Neural cell (in vitro differentiated cells): Measurements from ENCODE around the gene IL1RL2. TPM values are rescaled to one million over a fixed set of nuclear protein-coding genes. Genes with fewer than 3 reads are reported as not detected.
A peak's percentile ranks its signal among the peaks of the same experiment; 100 is the strongest.

ENCODE experiments used
- H2AFZ ChIP-seq: fragments of 200-600, 300-800 bp; sonication (generic), shearing (Covaris generic); 2 replicates; pipeline ENCODE4 v1.6.0; 2014; ENCODE audit warnings: low read depth, mild to moderate bottlenecking, antibody characterized with exemption, low read length, moderate library complexity
- H3F3A ChIP-seq: fragments of 200-600 bp; shearing (Covaris generic); 2 replicates; pipeline ENCODE4 v1.6.1; 2016; ENCODE audit warnings: mild to moderate bottlenecking, moderate library complexity, mixed read lengths, antibody characterized with exemption, low read length; ENCODE audit not compliant: insufficient read depth, poor library complexity, severe bottlenecking
- H3K27ac ChIP-seq: fragments of 200-600, 300-800 bp; sonication (generic), shearing (Covaris generic); 2 replicates; pipeline ENCODE4 v1.5.1; 2014; ENCODE audit warnings: mild to moderate bottlenecking, low read length, moderate library complexity
- H3K27me3 ChIP-seq: fragments of 300-800, 200-600 bp; sonication (generic), shearing (Covaris generic); 2 replicates; pipeline ENCODE4 v1.6.0; 2014; ENCODE audit warnings: mild to moderate bottlenecking, low read depth, low read length, moderate library complexity; ENCODE audit not compliant: insufficient read depth
- H3K36me3 ChIP-seq: fragments of 300-800, 200-600 bp; sonication (generic), shearing (Covaris generic); 2 replicates; pipeline ENCODE4 v1.5.1; 2014; ENCODE audit warnings: mild to moderate bottlenecking, antibody characterized with exemption, low read length, moderate library complexity; ENCODE audit not compliant: insufficient read depth
- H3K4me2 ChIP-seq: fragments of 300-800, 200-600 bp; sonication (generic), shearing (Covaris generic); 2 replicates; pipeline ENCODE4 v1.6.0; 2014; ENCODE audit warnings: mild to moderate bottlenecking, low read length
- H3K4me3 ChIP-seq: fragments of 300-800, 200-600 bp; sonication (generic), shearing (Covaris generic); 2 replicates; pipeline ENCODE4 v1.5.1; 2014; ENCODE audit warnings: mild to moderate bottlenecking, low read length, moderate library complexity
- H3K79me2 ChIP-seq: fragments of 200-600 bp; shearing (Covaris generic); replicated peaks from 2 replicates; pipeline ENCODE4 v1.6.0; 2014; ENCODE audit warnings: mild to moderate bottlenecking, low read length, moderate library complexity; ENCODE audit not compliant: insufficient read depth
- H3K9ac ChIP-seq: fragments of 300-800, 200-600 bp; sonication (generic), shearing (Covaris generic); 2 replicates; pipeline ENCODE4 v1.6.1; 2016; ENCODE audit warnings: mild to moderate bottlenecking, low read length, mixed read lengths
- H3K9me2 ChIP-seq: fragments of 200-600 bp; shearing (Covaris generic); 2 replicates; pipeline ENCODE4 v1.6.1; 2016; ENCODE audit warnings: mild to moderate bottlenecking, low read length, mixed read lengths; ENCODE audit not compliant: insufficient read depth
- H3K9me3 ChIP-seq: fragments of 200-600, 300-800 bp; sonication (generic), shearing (Covaris generic); 2 replicates; pipeline ENCODE4 v1.6.1; 2016; ENCODE audit warnings: mild to moderate bottlenecking, mixed run types, low read length, moderate library complexity, mixed read lengths
- H4K20me1 ChIP-seq: fragments of 200-600 bp; shearing (Covaris generic); 2 replicates; pipeline ENCODE4 v1.6.1; 2016; ENCODE audit warnings: mild to moderate bottlenecking, mixed run types; ENCODE audit not compliant: insufficient read depth
- EP300 ChIP-seq: fragments of 450-650 bp; conservative IDR thresholded peaks from 2 replicates; pipeline ENCODE4 v1.6.1; 2014; ENCODE audit warnings: antibody characterized with exemption, mild to moderate bottlenecking, moderate library complexity; ENCODE audit not compliant: poor library complexity, severe bottlenecking
- EZH2 ChIP-seq: fragments of 200-600, 300-800 bp; shearing (Covaris generic), sonication (generic); IDR thresholded peaks from 2 replicates; pipeline ENCODE4 v1.6.1; 2014; ENCODE audit warnings: antibody characterized with exemption, low read length, borderline replicate concordance, mild to moderate bottlenecking; ENCODE audit not compliant: insufficient read depth, poor library complexity, severe bottlenecking
- MXI1 ChIP-seq: fragments of 450-650 bp; conservative IDR thresholded peaks from 2 replicates; pipeline ENCODE4 v1.6.1; 2014; ENCODE audit warnings: antibody characterized with exemption, mild to moderate bottlenecking; ENCODE audit not compliant: poor library complexity, severe bottlenecking
- POLR2AphosphoS5 ChIP-seq: IDR thresholded peaks from 2 replicates; pipeline ENCODE4 v1.6.1; 2012
- RAD21 ChIP-seq: fragments of 450-650 bp; conservative IDR thresholded peaks from 2 replicates; pipeline ENCODE4 v1.6.1; 2014; ENCODE audit warnings: antibody characterized with exemption, mild to moderate bottlenecking, moderate library complexity
- SMC3 ChIP-seq: fragments of 450-650 bp; conservative IDR thresholded peaks from 2 replicates; pipeline ENCODE4 v1.6.1; 2014; ENCODE audit warnings: antibody characterized with exemption, mild to moderate bottlenecking, moderate library complexity; ENCODE audit not compliant: poor library complexity
- TAF1 ChIP-seq: IDR thresholded peaks from 2 replicates; pipeline ENCODE4 v1.6.1; 2012; ENCODE audit warnings: low read depth
- polyA plus RNA-seq: library from polyadenylated mRNA; depleted of rRNA; stranded (reverse); fragments of >200 nt; gene quantifications from 2 replicates; pipeline ENCODE4 v1.2.3, GENCODE V29; 2014
- TF ChIP-seq, protein P1 (sequence below): fragments of 450-650 bp; IDR thresholded peaks from 2 replicates; pipeline ENCODE4 v1.5.1; 2014; ENCODE audit warnings: antibody characterized with exemption, mild to moderate bottlenecking, moderate library complexity; ENCODE audit not compliant: poor library complexity, severe bottlenecking
- TF ChIP-seq, protein P2 (sequence below): IDR thresholded peaks from 2 replicates; pipeline ENCODE4 v1.6.1; 2012; ENCODE audit warnings: borderline replicate concordance

The IL1RL2 gene
- polyA plus RNA-seq, 1 donor from 2014 or later: not detected

DNA sequence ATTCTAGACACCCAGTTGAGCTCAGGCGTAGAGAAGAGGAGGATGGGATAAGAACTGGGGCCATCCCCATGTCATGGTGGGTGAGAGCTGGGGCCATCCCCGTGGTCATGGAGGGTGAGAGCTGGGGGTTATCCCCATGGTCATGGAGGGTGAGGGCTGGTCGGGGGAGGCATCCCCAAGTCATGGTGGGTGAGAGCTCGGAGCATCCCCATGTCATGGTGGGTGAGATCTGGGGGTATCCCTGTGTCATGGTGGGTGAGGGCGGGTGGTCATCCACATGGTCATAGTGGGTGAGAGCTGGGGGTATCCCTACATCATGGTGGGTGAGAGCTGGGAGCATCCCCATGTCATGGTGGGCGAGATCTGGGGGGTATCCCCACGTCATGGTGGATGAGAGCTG lies 52.5 kb downstream of the IL1RL2 start:
- TF ChIP-seq EZH2 (no peak), EP300 (no peak), MXI1 (no peak), SMC3 (no peak), POLR2AphosphoS5 (no peak), TAF1 (no peak), RAD21 (no peak)
- TF ChIP-seq, protein P1, sequence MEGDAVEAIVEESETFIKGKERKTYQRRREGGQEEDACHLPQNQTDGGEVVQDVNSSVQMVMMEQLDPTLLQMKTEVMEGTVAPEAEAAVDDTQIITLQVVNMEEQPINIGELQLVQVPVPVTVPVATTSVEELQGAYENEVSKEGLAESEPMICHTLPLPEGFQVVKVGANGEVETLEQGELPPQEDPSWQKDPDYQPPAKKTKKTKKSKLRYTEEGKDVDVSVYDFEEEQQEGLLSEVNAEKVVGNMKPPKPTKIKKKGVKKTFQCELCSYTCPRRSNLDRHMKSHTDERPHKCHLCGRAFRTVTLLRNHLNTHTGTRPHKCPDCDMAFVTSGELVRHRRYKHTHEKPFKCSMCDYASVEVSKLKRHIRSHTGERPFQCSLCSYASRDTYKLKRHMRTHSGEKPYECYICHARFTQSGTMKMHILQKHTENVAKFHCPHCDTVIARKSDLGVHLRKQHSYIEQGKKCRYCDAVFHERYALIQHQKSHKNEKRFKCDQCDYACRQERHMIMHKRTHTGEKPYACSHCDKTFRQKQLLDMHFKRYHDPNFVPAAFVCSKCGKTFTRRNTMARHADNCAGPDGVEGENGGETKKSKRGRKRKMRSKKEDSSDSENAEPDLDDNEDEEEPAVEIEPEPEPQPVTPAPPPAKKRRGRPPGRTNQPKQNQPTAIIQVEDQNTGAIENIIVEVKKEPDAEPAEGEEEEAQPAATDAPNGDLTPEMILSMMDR: no peak
- TF ChIP-seq, protein P2, sequence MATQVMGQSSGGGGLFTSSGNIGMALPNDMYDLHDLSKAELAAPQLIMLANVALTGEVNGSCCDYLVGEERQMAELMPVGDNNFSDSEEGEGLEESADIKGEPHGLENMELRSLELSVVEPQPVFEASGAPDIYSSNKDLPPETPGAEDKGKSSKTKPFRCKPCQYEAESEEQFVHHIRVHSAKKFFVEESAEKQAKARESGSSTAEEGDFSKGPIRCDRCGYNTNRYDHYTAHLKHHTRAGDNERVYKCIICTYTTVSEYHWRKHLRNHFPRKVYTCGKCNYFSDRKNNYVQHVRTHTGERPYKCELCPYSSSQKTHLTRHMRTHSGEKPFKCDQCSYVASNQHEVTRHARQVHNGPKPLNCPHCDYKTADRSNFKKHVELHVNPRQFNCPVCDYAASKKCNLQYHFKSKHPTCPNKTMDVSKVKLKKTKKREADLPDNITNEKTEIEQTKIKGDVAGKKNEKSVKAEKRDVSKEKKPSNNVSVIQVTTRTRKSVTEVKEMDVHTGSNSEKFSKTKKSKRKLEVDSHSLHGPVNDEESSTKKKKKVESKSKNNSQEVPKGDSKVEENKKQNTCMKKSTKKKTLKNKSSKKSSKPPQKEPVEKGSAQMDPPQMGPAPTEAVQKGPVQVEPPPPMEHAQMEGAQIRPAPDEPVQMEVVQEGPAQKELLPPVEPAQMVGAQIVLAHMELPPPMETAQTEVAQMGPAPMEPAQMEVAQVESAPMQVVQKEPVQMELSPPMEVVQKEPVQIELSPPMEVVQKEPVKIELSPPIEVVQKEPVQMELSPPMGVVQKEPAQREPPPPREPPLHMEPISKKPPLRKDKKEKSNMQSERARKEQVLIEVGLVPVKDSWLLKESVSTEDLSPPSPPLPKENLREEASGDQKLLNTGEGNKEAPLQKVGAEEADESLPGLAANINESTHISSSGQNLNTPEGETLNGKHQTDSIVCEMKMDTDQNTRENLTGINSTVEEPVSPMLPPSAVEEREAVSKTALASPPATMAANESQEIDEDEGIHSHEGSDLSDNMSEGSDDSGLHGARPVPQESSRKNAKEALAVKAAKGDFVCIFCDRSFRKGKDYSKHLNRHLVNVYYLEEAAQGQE: no peak
- no peak overlapping the region for H3K27ac ChIP-seq
- no peaks in the 10 kb centered on the region for H3F3A ChIP-seq
- no peaks in the 10 kb centered on the region for H3K9me3 ChIP-seq
- H3K27me3 ChIP-seq: no peaks in the 10 kb centered on the region
- no peaks in the 10 kb centered on the region for H3K9me2 ChIP-seq
- no peak overlapping the region for H2AFZ ChIP-seq
- no peak overlapping the region for H3K9ac ChIP-seq
- H3K36me3 ChIP-seq: no peaks in the 10 kb centered on the region
- no peak overlapping the region for H3K4me3 ChIP-seq
- H3K79me2 ChIP-seq: no peaks in the 10 kb centered on the region
- no peaks in the 10 kb centered on the region for H4K20me1 ChIP-seq
- no peak overlapping the region for H3K4me2 ChIP-seq

DNA sequence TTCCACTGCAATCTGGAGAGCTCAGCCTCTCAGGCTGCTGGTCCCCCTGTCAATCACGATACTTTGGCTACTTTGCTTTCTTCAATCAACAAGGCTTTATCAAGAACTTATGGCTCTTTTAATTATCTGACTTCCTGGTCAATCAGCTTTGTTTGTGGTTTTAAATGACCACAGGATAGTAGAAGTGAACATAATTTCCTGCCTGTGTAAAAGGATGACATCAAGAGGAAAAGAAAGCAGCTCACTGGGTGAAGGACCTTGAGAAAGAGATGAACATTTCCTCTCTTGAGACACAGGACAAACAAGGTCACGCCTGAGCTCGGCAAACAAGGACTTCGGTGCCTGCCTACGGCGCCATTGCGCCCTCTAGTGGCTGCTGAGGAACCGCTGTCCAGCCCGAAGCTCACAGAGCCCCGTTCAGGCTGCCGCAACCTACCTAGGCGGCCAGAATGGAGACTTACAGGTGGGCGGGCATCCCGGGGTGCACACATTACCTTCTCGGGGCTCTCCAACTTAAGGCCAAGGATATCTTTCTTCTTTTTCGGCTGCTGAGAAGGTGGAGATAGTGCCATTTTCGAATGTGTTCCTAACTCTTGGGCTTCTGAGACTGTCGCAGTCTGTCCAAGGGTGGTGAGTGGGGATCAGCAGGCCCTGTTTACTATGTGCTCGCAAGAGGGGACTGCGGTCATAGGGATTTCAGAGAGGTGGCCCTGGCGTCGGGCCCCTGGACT lies 54.0 kb downstream of the IL1RL2 start:
- Histone ChIP-seq H4K20me1 (no peaks in the 10 kb centered on the region), H3K9ac (no peak overlapping the region), H2AFZ (peak overlapping the region; percentile 33), H3K4me2 (no peak overlapping the region), H3K9me2 (no peaks in the 10 kb centered on the region), H3K36me3 (no peaks in the 10 kb centered on the region), H3K9me3 (no peaks in the 10 kb centered on the region), H3K27me3 (no peaks in the 10 kb centered on the region), H3K79me2 (no peaks in the 10 kb centered on the region), H3K27ac (no peak overlapping the region), H3K4me3 (no peak overlapping the region), H3F3A (no peaks in the 10 kb centered on the region)
- peak; percentile 86 for TF ChIP-seq SMC3
- TF ChIP-seq EP300: no peak
- peak; percentile 87 for TF ChIP-seq RAD21
- TF ChIP-seq, protein P1: peak; percentile 90
